Lung microvascular endothelial cell (primary cell): ENCODE data around the gene SERPINB12. TPM values are rescaled to one million over a fixed set of nuclear protein-coding genes. Genes with fewer than 3 reads are reported as not detected.

Experiments used
- DNase-seq, 2 donors: peaks; one replicate each; pipeline versions ENCODE4 v3.0.0 to v3.0.0-alpha.2; 2010; ENCODE audit warnings: low read depth in 2 of 2
- total RNA-seq: library from RNA; depleted of rRNA; stranded (reverse); fragments of >200 nt; gene quantifications from 2 replicates; pipeline ENCODE4 v1.2.1, GENCODE V29; 2014

Gene SERPINB12
- total RNA-seq, 1 donor from 2014 or later: not detected

DNA sequence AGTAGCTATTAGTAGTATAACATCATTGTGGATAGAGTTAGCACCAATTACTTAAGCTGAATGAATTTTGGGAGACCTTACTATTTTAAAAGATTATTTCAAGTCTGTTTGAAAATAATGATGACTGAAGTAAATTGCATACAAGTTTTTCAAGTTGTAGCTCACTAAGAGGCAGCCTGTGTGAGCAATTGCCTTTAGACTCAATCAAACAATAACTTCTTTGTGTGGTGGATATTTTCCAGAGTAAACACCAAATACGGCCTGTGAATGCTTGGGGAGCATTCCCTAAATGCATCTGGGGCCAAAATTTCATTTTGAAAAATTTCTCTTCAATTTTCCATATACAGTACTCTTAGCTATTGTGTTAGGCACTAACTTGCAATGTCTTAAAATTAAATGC lies 7.9 kb downstream of the SERPINB12 start:
- no peak for DNase-seq

DNA sequence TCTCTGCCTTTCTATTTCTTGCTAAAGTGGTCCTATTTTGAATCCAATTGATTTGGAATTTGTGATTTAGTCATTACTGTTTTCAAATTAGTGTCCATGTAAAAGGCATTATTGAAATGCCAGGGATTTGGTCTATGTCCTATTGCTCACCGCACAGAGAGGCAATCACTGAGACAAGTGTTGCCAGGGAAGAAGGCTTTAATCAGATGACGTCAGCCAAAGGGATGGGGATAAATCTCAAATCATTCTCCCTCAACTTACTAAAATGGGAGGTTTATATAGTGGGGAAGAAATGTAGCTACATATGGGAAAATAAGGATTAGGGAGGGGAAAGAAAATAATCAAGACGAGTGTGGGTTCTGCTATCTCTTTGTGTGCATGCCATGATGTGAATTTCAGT lies 9.6 kb downstream of the SERPINB12 start:
- DNase-seq: no peak

DNA sequence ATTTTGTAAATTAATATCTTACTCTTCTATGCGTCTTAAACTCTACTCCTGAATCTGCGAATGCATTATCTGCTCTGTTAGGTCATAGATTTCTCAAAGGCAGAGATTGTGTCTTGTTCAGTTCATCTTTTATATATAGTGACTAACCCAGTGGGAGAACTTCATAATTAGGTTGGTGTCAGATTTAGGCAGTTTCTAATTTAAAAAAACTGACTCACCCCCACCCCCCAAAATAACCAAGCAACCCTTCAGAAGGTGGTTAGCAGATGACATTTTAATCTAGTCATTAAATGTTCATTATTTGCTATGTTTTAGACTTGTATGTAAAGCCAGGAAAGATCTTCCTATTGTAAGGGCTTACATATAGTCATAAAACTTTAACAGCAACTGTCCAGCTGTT lies 10.4 kb downstream of the SERPINB12 start:
- DNase-seq: no peak

DNA sequence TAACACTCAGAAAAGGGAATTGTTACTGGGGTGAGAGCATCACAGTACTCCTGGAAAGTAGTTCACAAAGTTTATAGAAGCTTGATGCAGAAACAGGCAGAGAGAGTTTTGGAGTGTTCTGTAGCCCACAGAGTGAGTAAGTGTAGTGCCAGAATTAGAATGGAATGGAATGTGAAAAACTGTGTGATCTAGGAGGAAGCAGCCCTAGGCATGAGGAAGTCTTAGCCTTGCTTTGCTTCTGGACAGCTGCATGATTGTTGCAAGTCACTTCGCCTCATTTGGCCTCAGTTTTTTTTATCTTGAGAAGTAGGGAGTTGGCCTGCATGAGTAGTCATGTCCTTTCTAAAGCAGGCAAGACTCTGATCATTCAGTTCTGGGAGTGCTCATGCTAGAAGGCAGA lies 10.9 kb downstream of the SERPINB12 start:
- DNase-seq: peak in 1 of 2 donors; percentile 5

DNA sequence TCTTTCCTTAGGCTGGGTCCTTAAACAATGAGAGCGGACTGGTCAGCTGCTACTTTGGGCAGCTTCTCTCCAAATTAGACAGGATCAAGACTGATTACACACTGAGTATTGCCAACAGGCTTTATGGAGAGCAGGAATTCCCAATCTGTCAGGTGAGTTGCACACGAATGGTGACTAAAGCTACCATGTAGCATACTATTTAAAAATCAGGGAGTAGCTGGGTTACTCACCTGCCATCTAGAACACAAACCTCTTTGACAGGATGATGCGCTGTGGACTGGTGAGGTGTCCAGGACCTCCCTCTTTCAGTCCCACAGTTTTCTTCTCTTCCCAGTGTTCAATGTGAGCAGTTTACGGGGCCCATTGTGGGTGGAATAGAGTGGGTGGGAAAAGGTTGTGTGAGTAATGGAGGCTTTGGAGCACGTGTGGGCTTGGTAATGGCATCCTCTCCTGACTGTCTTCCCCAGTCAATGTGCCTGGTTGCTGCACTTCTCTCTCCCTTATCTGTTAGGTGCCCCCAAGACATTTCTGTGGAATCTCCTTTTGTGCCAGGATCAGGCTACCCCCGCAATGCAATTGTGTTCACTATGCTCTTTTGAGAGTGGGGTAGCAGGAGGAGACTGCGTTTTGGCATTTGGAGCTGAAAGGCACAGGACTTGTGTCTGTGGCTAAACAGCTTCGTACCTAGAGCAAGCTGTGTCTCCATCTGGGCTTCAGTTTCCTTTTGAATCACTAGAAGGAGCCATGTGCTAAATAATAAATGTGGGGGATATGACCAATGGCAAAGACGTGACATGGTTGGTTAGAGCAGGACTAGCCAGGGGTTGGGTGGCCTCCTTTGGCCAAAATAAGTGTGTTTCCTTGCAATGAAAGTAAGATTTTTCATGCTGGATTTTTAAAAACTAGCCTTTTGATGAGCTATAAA lies 17.7 kb downstream of the SERPINB12 start:
- no peak for DNase-seq

DNA sequence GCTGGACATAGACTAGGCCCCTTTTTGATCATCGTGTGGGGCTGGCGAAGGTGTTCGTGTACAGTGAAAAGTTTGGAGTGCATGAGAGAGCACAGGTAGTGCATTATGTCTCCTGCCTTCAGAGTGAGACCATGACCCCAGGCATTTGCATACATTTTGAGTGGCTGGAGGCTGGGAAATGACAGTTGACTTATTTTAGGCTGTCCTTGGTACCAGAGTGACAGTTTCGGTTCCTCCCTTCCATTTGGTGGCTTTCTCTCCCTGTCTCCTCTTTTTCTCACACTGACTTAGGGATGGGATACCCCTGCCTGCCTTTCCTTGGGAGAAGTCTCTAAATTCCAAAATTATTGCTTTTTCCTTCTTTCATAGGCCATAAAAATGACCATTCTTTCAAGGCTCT lies 20.1 kb downstream of the SERPINB12 start:
- DNase-seq: no peak

DNA sequence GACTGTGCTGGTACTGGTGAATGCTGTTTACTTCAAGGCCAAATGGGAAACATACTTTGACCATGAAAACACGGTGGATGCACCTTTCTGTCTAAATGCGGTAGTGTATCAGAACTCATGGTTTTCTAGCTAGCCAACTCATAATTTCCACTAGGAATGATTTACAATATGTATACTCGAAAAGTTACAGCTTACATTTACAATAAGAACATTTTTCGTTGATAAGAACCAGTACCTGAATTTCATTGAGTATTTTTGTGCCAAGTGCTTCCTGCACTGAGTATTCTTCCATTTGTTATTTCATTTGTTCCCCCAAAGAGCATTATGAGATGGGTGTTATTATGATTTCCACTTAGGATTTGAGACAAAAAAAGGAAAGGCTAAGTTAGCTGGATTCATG lies 21.9 kb downstream of the SERPINB12 start:
- DNase-seq: no peak

DNA sequence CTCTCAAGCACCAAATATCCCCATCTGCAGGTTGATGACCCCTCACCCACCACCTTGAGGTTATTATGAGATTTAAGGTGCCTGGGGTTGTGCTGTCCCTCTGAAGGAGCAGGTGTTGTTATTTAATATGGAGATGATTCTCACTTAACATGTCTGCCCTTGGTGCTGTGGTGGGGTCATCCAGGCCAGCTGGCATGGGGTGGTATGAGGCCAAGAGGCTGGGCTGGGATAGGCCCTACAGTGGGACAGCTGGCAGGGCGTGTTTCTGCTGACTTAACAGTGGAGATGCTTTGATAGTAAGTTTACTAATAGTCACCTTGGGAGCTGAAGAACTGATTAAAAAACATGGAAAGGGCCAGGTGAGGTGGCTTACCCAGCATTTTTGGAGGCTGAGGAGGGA lies 22.4 kb downstream of the SERPINB12 start:
- DNase-seq: no peak

DNA sequence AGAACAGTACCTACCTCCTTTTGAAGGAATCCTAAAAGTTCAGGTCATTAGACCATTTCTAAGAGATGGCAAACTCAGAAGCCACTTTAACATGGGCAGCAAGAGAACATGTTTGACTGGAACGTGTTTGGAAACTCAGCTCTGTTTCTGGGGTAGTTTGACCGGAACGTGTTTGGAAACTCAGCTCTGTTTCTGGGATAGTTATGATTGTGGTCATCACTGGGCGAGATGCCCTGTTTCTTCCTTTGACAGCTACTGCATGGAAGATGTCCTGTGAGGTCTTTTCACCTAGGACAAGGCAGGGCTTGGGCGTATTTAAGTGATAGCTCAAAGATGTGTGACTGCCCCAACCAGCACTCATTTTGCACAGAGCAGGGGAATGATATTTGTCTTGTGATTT lies 25.1 kb downstream of the SERPINB12 start:
- DNase-seq: no peak

DNA sequence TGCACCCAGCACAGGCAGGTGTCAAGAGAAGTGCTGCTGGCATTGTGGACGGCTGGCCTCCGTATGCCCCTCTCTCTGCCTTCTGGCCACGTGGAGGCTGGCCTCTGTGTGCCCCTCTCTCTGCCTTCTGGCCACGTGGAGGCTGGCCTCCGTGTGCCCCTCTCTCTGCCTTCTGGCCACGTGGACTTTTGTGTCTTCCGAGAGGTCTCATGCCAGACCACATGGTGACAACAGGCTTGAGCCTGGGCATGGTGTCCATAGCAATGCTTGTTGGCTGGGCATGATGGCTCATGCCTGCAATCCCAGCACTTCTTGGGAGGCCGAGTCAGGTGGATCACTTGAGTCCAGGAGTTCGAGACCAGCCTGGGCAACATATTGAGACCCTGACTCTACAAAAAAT lies 25.7 kb downstream of the SERPINB12 start:
- DNase-seq: no peak

DNA sequence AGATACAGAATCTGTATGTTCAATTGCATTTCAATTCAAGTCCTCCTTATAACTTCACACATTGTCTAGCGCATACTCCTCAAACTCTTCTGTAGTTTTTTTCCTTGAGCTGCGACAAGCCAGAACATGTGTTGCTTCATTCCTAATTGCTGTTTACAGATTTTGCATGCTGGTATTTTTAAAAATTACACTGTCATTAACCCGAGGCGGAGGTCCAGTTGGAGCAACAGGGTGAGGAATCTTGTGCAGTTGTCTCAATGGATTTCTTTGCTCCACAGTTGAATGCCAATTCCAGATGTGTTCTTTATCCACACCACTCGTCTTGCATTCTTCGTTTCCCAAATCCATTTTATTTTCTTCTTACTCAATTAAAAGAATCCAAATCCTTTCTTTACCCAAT lies 28.6 kb downstream of the SERPINB12 start:
- DNase-seq: no peak

DNA sequence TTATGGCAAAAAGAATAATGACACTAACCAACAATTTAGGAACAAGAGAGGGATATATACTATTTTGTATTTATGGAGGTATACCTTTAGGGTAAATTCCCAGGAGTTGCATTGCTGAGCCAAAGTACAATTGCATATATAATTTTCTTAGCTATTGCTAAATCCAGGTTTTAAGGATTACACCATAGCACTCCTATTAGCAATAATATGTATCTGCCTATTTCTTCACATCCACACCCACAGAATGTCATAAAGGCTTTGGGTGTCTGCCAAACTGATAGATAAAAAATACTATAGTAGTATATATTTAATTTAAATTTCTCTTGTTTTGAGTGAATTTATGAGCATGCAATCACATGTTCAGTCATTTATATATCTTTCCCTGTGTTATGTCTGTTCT lies 33.5 kb downstream of the SERPINB12 start:
- DNase-seq: no peak

DNA sequence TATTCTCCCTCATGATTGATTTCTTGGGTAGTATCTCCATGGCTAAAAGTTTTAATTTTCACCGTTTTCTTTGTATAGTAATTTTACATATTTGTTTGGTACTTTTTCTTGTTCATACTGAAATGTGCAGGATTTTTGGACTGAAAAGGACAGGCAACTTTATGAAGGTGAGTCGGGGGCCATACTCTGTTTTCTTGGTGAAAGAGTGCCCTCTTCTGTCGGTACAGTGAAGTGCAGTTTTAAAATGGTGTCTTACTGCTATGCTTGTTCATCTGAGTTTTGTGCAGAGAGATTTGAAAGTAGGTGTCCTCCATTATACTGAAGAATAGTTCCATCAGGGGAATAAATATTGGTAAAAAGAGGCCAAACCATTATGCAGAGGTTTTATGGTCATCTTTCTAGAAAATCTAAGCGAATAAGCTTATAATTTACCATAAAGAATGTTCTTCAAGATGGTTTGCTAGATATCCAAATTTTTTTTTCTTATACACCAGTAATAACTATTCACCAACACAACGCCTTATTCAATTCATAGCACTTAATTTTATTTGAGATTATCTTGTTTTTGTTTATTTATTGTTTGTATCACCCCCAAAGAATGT lies 36.3 kb downstream of the SERPINB12 start:
- peak; percentile 33 to 46 for DNase-seq

DNA sequence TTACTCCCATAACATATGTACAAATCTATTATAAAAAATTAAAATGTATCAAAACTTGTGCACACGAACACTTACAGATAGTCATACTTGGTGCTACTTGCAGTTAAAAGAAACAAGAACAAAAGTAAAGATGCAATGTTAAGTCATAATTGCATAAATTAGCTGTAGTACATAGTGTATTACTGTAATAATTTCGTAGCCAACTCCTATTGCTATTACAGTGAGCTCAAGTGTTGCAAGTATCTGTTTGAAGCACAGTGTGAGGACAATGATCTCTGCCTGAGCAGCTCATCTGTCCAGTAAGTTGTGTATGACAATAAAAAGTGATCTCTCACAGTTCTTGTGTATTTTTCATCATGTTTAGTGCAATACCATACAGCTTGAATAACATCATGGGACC lies 37.4 kb downstream of the SERPINB12 start:
- no peak for DNase-seq

DNA sequence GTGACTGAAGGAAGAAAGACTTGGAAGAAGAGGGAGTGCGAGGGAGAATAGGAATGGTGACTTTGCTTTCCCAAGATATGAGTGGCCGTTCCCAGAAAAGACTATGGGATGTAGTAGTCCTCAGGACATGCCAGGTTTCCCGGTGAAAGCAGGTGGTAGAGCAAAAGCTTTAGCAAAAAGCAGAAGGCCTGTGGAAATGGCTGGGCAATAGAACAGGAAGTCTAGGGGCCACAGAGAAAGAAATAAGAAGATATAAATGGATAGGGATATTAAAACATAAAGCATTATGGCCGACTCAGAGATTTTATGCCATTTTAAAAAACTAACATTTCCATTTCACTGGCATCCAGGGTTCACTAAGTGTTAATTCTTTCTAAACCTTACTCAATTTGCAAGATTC lies 43.8 kb downstream of the SERPINB12 start:
- DNase-seq: no peak

DNA sequence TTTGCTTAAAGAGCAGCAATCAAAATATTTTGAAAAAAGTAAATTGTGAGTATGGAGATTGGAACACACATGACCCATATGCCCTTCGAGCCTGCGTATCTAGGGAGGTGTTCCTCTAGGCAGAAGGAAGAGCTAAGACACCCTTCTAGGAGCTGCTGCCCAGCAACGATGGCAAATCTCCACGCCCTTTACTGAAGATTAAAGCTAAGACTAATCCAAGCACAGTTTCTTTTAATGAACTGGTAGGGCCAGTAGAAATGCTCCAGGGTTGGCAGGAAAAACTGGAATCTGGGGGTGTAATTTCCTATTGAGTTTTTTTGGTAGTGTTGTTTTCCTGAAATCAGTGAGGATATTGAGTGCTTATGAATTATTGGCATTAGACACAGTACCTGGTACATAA lies 44.3 kb downstream of the SERPINB12 start:
- no peak for DNase-seq

DNA sequence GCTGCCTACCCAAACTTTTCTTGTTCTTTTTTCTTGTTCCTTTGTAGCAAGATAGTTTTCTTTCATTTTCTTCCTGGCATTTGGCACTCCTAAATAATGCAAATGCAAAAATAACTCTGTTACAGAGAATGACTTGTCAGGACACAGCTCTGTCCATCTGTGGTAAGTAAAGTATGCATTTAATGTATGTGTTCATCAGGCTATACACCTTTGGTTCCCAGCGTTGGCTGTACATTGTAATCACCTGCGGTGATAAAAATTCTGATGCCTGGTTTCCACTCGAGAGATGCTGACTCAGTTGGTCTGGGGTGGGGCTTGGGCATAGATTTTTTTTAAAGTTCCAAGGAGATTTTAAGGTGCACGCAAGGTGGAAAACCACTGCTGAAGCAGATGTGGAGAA lies 44.8 kb downstream of the SERPINB12 start, which contains the start of gene SERPINB13:
Gene SERPINB13, plus strand, starts transcription at position 378 of the 400 bp plus-strand sequence. CDS start 1,325 bp downstream, outside the sequence.
- no peak for DNase-seq

DNA sequence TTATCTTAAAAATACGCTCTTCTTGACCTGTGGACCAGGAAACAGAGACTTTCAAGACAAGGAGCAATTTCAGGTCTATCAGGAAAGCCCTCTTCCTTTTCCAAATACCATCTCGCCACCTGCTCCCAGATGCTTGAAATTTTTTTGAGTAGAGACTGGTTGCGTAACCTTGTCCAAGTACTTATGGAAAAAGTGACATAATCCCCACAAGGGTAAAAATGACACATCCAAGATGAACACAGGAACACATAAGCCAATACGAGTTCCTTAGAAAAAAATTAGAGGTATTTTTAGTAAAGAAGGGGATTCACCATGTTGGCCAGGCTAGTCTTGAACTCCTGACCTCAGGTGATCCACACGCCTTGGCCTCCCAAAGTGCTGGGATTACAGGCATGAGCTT lies 46.7 kb downstream of the SERPINB12 start:
- DNase-seq: no peak

DNA sequence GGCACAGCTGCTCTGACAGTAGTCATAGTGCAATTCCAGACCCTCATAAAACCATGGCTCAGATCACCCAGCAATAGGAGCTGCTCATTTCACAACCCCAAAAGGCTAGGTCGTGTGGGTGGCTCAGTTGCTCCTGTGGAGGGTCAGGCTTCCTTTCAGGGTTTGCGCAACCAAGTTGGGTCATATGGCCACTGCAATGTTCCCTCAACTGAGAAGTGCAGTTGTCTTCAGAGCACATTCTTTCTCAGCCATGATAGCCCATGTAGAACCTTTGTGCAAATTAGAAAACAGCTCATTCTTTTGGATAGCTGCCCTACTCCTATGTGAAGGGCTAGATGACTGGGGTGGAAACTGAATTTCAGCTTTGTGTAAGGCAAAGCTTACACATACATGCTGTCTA lies 48.2 kb downstream of the SERPINB12 start:
- DNase-seq: no peak

DNA sequence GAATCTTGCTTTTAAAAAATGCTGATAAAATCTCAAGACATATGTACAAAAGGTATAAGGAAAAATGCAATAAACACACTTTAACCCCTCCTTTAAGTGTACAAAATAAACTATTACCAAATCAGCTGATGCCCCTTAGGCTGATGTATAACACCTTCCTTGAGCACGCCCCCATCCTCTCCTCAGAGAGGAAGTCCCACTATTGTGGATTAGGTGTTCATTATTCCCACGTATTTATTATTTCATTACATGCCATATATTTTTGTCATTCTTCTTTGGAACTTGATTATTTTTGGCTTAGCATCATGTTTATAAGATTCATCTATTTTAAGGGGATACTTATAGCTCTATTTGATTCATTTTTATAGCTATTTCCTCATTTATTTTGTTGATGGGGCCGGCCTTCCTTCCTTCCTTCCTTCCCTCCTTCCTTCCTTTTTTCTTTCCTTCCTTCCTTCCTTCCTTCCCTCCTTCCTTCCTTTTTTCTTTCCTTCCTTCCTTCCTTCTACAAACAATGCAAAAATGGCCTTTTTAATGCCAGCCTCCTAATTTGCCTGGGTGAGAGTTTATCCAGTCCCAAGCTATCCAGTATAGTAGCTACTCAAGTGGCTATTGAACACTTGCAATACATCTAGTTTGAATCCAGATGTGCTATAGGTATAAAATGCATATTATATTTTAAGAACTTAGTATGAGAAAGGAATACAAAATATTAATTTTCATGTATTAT lies 49.0 kb downstream of the SERPINB12 start:
- DNase-seq: no peak

DNA sequence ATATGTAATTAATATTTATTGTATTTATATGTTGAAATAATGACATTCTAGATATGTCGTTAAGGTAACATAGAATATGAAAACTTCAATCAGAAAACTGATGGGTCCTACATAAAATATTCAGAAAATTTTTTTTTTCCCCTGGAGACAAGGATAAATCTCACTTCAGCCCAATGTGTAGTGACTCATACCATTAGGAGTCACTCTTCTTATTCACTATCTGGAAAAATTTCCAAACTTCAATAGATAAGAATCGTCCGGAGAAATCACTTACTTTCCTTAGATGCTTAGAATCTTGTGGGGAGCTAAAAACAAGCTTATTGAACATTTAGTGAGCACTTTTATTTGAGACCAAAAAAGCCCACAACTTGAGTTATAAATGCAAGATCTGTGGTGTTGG lies 49.6 kb downstream of the SERPINB12 start:
- no peak for DNase-seq

DNA sequence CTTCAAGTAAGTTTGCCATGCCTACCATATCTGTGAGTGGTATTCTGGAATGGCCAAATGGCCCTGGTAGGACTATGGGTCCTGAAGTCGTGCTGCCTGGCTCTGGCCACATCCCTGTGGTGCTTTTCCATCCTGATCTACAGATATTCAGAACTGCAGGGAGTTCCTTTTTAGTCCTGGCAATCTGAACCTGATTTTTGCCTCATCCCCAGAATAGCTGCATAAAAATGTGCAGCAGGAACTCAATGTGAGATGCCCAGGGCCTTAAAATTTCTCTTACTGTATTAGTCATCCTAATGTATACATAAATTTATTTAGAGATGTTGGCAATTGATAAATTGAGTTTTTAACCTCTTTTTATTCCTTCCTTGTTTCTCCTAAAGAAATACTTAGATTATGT lies 50.3 kb downstream of the SERPINB12 start:
- DNase-seq: no peak
